Lower leg skin (tissue), 3 donors: Measurements from ENCODE around the gene PEX11B.

ENCODE experiments used
- POLR2A ChIP-seq, 2 donors: fragments of 450-650 bp; IDR thresholded peaks; one replicate each; pipeline ENCODE4 v1.6.1; 2016 to 2017; ENCODE audit warnings: antibody characterized with exemption in 2 of 2, mild to moderate bottlenecking in 1 of 2, moderate library complexity in 1 of 2
- TF ChIP-seq, protein P1 (sequence below), 3 donors: fragments of 450-650 bp; IDR thresholded peaks; one replicate each; pipeline ENCODE4 v1.5.1; 2016; ENCODE audit warnings: antibody characterized with exemption in 3 of 3, mild to moderate bottlenecking in 3 of 3, moderate library complexity in 2 of 3

DNA sequence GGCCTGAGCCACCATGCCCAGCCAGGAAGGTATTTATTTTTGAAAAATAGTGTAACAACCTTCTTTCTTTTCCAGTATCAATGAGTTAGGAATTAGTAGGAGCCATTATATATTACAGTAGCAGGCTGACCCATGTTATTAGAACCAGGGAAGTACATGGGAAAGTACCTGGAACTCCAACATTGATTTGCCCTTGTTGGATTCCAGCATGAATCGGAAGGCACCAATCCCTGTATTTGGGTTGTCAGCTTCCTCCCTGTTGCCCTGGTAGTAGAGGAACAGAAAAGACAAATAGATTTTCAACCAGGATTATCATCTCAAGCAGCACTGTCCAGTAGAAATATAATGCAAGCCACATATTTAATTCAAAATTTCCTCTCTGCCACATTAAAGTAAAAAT, 18.9 kb upstream of the PEX11B start:
- TF ChIP-seq, protein P1, sequence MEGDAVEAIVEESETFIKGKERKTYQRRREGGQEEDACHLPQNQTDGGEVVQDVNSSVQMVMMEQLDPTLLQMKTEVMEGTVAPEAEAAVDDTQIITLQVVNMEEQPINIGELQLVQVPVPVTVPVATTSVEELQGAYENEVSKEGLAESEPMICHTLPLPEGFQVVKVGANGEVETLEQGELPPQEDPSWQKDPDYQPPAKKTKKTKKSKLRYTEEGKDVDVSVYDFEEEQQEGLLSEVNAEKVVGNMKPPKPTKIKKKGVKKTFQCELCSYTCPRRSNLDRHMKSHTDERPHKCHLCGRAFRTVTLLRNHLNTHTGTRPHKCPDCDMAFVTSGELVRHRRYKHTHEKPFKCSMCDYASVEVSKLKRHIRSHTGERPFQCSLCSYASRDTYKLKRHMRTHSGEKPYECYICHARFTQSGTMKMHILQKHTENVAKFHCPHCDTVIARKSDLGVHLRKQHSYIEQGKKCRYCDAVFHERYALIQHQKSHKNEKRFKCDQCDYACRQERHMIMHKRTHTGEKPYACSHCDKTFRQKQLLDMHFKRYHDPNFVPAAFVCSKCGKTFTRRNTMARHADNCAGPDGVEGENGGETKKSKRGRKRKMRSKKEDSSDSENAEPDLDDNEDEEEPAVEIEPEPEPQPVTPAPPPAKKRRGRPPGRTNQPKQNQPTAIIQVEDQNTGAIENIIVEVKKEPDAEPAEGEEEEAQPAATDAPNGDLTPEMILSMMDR (IDR thresholded peaks at IDR 0.05), result no peak
- no peak for TF ChIP-seq POLR2A (IDR thresholded peaks at IDR 0.05)
